Prostate gland (tissue), 2 donors: Measurements from ENCODE around the gene RBM24.

Source experiments
- POLR2A ChIP-seq: fragments of 450-650 bp; IDR thresholded peaks from one replicate; pipeline ENCODE4 v1.6.1; 2016; ENCODE audit warnings: antibody characterized with exemption, mild to moderate bottlenecking
- TF ChIP-seq, protein P1 (sequence below), 4 experiments: fragments of 200-600 bp in 2 of 4; fragments of 450-650 bp in 2 of 4; sonication (generic) in 2 of 4; IDR thresholded peaks; 1 replicate in 3 of 4; 2 replicates in 1 of 4; pipeline ENCODE4 v1.5.1; 2016 to 2019; ENCODE audit warnings: antibody characterized with exemption in 4 of 4, mild to moderate bottlenecking in 2 of 4, moderate library complexity in 2 of 4

DNA sequence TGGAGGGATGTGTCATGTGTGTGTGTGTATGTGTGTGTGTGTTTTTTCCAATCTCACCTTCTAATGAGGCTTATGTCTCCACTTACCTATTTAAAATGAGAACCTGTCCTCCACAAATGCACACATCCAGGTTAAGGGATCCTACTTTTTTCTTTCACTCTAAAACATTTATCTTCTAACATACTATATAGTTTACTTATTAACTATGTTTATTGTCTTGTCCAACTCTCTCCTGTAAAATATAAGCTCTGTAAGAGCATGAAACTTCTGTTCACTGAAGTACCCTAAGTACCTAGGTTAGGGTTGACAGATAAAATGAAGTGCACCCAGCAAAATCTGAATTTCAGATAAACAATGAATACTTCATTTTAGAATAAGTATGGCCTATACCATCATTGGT lies 29.2 kb upstream of the RBM24 start:
- TF ChIP-seq, protein P1, sequence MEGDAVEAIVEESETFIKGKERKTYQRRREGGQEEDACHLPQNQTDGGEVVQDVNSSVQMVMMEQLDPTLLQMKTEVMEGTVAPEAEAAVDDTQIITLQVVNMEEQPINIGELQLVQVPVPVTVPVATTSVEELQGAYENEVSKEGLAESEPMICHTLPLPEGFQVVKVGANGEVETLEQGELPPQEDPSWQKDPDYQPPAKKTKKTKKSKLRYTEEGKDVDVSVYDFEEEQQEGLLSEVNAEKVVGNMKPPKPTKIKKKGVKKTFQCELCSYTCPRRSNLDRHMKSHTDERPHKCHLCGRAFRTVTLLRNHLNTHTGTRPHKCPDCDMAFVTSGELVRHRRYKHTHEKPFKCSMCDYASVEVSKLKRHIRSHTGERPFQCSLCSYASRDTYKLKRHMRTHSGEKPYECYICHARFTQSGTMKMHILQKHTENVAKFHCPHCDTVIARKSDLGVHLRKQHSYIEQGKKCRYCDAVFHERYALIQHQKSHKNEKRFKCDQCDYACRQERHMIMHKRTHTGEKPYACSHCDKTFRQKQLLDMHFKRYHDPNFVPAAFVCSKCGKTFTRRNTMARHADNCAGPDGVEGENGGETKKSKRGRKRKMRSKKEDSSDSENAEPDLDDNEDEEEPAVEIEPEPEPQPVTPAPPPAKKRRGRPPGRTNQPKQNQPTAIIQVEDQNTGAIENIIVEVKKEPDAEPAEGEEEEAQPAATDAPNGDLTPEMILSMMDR (IDR thresholded peaks at IDR 0.05) = no peak
- TF ChIP-seq POLR2A = no peak
